GM12872 (cell line): ENCODE data around the gene CCN6.

ENCODE experiments used
- CTCF ChIP-seq: IDR thresholded peaks from 3 replicates; pipeline ENCODE4 v1.5.1; 2011; ENCODE audit warnings: low read depth, mild to moderate bottlenecking, low read length, moderate library complexity; ENCODE audit not compliant: insufficient read depth

CCN6 gene

GRCh38 chr6:112054001-112054400 is at the start of gene CCN6:
Gene CCN6 (plus strand): TSS chr6:112054104. CDS start chr6:112054358, 254 bp downstream.
- no peak for TF ChIP-seq CTCF

- no peak for TF ChIP-seq CTCF
Measured at GRCh38 chr6:112004201-112005012, 49.5 kb upstream of the CCN6 start.

GRCh38 chr6:112005013-112005371 is 48.9 kb upstream of the CCN6 start:
- no peak for TF ChIP-seq CTCF

- no peak for TF ChIP-seq CTCF
Measured at GRCh38 chr6:112007254-112007653, 46.6 kb upstream of the CCN6 start.

- no peak for TF ChIP-seq CTCF
Measured at GRCh38 chr6:112007805-112008204, 46.1 kb upstream of the CCN6 start.

GRCh38 chr6:112008482-112008881 is 45.4 kb upstream of the CCN6 start:
- TF ChIP-seq CTCF = no peak

- TF ChIP-seq CTCF = no peak
Measured at GRCh38 chr6:112010328-112010727, 43.6 kb upstream of the CCN6 start.

- TF ChIP-seq CTCF = no peak
Measured at GRCh38 chr6:112013051-112013450, 40.9 kb upstream of the CCN6 start.
